ENCODE data around the gene GPX7.

Gene GPX7

DNA sequence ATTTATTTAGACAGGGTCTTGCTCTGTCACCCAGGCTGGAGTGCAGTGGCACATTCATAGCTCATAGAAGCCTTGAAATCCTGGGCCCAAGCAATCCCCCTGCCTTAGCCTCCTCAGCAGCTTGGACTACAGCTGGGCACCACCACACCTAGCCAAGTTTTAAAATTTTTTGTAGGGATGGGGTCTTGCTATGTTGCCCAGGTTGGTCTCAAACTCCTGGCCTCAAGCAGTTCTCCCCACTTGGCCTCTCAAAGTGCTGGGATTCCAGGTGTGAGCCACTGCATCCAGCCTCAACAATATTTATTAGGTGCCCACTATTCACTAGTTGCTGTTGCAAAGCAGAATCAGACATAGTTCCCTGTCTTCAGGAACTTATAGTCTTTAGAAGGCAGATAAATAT, 14.1 kb upstream of the GPX7 start:
- TF ChIP-seq, protein P1, sequence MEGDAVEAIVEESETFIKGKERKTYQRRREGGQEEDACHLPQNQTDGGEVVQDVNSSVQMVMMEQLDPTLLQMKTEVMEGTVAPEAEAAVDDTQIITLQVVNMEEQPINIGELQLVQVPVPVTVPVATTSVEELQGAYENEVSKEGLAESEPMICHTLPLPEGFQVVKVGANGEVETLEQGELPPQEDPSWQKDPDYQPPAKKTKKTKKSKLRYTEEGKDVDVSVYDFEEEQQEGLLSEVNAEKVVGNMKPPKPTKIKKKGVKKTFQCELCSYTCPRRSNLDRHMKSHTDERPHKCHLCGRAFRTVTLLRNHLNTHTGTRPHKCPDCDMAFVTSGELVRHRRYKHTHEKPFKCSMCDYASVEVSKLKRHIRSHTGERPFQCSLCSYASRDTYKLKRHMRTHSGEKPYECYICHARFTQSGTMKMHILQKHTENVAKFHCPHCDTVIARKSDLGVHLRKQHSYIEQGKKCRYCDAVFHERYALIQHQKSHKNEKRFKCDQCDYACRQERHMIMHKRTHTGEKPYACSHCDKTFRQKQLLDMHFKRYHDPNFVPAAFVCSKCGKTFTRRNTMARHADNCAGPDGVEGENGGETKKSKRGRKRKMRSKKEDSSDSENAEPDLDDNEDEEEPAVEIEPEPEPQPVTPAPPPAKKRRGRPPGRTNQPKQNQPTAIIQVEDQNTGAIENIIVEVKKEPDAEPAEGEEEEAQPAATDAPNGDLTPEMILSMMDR (IDR thresholded peaks at IDR 0.05; ENCODE audit: low read depth, low read length, missing control alignments) = no peak
- DNase-seq (ENCODE audit: low read depth) = no peak
- H3K4me3 ChIP-seq (ENCODE audit: low read depth, low read length) = no peak overlapping the region

DNA sequence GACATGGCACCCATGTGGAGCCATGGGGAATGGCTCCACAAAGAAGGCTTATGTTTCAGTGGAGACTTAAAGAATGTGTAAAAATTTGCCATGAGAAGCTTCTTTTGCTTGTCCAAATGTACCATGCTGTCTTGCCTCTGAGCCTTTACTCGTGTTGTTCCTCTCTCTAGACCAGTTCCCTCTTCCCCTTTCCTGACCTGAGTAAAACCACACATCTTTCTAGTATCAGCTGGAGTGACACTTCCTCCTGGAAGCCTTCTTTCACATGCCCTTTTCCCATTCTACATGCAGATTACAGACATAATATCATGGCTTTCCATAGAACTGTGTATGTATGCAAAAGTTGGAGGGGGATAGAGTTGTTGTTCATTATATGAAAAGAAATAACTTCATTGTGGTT, 13.6 kb upstream of the GPX7 start:
- H3K4me3 ChIP-seq (ENCODE audit: low read depth, low read length) = no peak overlapping the region
- TF ChIP-seq, protein P1 (IDR thresholded peaks at IDR 0.05; ENCODE audit: low read depth, low read length, missing control alignments) = no peak
- no peak for DNase-seq (ENCODE audit: low read depth)

DNA sequence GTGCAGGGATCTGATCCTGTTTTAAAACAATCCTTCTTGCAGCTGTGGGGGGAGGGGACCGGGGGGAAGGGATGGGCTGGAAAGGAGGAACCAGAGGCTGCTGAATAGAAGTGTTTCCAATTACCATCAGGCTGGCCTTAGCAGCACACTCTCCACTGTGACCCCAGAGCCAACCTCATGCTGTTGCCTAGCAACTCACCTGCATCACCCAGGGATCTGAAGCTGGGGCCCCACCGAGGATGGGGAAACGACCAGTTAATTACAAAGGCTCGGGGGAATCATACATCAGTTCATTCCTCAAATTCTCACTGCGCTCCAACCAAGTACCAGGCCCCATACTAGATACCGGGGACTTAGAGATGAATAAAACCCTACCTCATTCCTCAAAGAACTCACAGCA, 11.9 kb upstream of the GPX7 start:
- H3K4me3 ChIP-seq (ENCODE audit: low read depth, low read length) = no peak overlapping the region
- no peak for DNase-seq (ENCODE audit: low read depth)
- TF ChIP-seq, protein P1 (IDR thresholded peaks at IDR 0.05; ENCODE audit: low read depth, low read length, missing control alignments) = no peak

DNA sequence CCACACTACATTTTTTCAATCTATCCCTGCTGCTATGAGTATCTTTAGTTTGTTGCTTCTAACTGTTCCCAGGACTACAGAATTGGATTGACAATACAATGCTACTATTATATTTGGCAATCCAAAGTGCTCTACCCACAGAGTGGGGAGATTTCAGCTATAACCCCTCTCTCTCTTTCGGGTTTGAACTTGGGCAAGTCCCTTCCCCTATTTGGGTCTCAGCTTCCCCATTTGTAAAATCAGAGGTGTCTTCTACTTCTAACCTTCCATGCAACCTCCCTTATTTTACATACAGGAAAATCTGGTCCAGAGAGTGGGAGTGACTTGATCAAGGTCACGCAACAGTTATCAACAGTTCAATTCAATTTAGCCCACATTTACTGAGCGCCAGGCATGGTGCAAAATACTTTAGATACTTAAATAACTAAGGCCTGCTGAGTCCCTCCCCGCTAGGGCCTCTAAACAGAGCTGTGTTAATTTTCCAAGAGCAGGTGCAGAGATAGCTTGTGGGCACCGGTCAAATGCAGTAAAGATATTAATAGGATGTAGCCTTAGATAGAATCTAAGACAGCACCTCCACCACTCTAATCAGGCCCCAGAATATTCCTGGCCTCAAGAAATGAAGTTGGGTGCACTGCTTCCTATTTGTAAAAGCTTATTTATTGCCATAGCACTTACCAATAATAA, 9.4 kb upstream of the GPX7 start:
- H3K4me3 ChIP-seq (ENCODE audit: low read depth, low read length) = no peak overlapping the region
- DNase-seq (ENCODE audit: low read depth) = no peak
- TF ChIP-seq, protein P1 (IDR thresholded peaks at IDR 0.05; ENCODE audit: low read depth, low read length, missing control alignments) = no peak

DNA sequence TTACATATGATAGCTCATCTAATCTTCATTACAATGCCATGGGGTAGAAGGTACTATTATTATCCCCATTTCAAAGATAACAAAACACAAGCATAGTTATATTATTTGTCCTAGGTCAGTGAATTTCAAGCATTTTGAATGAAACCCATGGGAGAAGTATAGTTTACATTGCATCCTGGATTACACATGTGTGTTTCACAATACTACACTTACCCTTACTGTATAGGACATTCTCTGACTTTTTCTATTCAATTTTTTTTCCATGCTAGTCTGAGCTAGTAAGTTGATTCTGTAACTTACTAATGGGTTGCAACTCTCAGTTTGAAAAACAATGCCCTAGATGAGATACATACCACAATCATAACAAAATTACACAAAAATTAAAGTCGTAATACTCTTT, 8.7 kb upstream of the GPX7 start:
- H3K4me3 ChIP-seq (ENCODE audit: low read depth, low read length) = no peak overlapping the region
- no peak for DNase-seq (ENCODE audit: low read depth)
- TF ChIP-seq, protein P1 (IDR thresholded peaks at IDR 0.05; ENCODE audit: low read depth, low read length, missing control alignments) = no peak

DNA sequence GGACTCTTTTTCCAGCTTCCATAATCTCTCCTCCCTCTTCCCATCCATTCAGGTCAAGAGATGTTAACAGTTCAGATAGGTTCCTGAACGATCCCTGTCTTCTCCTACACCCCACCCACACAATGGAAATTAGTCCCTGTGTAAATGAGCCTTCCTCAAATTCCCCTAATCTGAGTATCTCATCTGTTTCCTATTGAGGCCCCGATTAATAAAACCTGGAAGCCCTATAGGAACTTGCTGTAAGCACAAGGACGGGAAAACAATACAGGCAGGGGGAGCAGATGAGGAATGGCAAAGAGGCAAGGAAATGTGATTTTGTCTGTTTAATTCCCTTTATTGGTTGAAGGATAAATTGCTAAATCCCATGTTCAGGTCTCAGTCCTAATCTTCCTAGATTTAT, 7.1 kb upstream of the GPX7 start:
- DNase-seq (ENCODE audit: low read depth) = no peak
- H3K4me3 ChIP-seq (ENCODE audit: low read depth, low read length) = no peak overlapping the region
- TF ChIP-seq, protein P1 (IDR thresholded peaks at IDR 0.05; ENCODE audit: low read depth, low read length, missing control alignments) = no peak

DNA sequence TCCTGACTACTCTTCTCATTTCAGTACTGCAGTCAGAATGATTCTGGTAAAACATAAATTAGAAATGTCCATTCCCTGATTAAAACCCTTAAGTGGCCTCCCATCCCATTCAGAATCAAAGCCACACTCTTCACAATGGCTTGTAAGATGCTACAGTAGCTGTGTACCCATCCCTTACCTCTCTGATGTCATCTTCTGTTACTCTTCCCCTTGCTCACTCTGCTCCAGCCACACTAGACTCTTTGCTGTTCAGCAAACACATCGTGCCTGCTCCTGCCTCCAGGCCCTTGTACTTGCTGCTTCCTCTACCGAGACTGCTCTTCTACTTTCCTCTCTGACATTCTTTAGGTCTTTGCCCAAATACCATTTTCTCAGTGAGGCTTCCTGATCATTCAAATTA, 4.3 kb upstream of the GPX7 start:
- TF ChIP-seq, protein P1 (IDR thresholded peaks at IDR 0.05; ENCODE audit: low read depth, low read length, missing control alignments) = no peak
- H3K4me3 ChIP-seq (ENCODE audit: low read depth, low read length) = no peak overlapping the region
- no peak for DNase-seq (ENCODE audit: low read depth)
